GM21737 (cell line): Measurements from ENCODE around the gene GALNT9.
A peak's percentile ranks its signal among the peaks of the same experiment; 100 is the strongest.
"Not testable (repeated sequence)": the region's sequence is repeated elsewhere in the genome, so short reads cannot be mapped to it uniquely, and the experiment has no call there.

Source experiments
- ATAC-seq: cut with Tn5 transposase; IDR thresholded peaks from one replicate; pipeline ENCODE4 v1.9.1; 2021; ENCODE audit warnings: mild to moderate bottlenecking, moderate library complexity; ENCODE audit not compliant: unreplicated experiment

GALNT9 gene

GRCh38 chr12:132202929-132203721, 126.3 kb downstream of the GALNT9 start:
- ATAC-seq = no peak

GRCh38 chr12:132201391-132202120, 127.8 kb downstream of the GALNT9 start:
- ATAC-seq = no peak

DNA sequence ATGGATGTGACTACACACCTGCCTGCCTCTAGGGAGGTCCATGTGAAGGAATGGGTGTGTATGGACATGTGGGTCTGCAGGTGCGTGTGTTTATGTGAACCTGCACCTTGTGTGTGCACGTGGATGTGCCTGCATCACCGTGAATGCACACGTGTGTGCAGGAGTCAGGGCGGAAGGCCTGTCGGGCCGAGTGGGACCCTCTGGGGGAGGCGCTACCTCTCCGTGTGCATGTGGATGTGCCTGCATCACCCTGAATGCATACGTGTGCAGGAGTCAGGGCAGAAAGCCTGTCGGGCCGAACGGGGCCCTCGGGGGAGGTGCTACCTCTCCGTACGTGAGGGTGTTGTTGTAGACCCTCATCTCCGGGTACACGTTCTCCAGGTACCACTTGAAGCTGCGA, 128.6 kb downstream of the GALNT9 start:
- no peak for ATAC-seq

DNA sequence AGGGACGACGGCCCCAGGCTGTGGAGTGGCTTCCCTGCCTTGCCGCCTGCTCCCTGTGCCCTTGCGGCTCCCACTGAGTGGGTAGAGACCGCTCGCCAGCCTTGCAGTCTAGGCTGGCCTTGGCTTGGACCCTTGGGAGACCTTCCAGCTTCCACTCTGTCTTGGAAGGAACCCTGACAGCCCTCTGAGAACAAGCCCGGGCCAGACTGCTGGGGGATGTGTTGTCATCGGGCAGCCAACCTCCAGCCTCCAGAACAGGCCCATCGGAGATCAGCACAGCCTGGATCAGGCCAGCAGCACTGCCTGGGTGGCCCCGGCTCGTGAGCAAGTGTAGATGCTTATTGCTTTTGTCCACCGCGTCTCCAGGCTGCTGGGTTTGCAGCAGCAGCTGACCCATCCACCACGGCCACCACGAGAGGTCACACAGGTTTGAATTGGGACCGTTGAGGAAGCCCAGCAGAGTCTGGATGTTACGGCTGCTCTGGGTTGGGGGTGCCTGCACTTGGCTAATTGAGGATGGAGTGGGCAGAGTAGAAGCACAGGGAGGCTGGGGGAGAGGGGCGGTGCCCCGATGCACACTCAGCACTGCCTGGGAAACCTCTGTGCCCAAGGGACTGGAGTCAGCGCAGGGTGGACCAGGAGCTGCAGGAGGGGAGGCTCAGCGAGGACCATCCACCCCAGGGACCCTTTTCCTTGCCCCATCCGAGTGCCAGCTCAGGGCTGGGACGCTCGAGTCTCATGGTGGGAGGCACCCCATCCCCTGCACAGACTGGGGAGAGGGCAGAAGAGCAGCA, 129.7 kb downstream of the GALNT9 start:
- no peak for ATAC-seq

- ATAC-seq = no peak
These were observed 130.3 kb downstream of the GALNT9 start for GRCh38 chr12:132199101-132199500.

DNA sequence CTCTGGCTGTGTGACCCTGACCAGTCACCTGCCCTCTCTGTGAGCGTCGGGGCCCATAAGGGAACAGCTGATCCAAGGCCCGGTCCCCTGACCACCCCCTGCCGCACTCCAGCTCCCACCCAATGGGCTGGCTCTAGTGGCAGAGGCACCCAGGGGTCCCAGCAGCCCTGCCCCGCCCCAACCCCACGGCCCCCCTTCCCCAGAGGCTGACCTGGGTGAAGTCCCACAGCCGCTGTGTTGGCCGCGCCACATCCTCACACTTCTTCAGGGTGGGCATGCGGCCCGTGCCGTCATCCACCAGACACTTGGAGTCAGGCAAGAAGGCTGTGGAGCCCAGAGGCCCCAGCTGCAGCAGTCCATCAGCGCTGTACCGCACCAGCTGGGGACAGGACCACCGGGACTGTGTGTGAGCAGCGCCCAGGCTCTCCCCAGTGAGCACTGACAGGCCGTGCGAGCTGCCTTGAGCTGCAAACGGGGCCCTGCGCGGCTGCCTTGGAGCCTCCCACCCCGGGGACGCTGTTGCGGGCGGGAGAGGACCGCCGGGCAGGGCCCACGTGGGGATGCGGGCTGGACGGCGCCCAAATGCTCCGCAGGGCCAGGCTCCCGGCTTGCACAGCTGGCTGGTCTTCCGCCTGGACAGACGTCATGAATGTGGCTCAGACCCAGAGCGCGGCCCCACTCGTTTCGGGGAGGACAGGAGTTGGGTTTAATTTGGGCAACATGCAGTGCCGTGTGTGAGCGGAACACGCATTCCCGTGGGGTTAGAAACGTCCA, 131.6 kb downstream of the GALNT9 start:
- no peak for ATAC-seq

DNA sequence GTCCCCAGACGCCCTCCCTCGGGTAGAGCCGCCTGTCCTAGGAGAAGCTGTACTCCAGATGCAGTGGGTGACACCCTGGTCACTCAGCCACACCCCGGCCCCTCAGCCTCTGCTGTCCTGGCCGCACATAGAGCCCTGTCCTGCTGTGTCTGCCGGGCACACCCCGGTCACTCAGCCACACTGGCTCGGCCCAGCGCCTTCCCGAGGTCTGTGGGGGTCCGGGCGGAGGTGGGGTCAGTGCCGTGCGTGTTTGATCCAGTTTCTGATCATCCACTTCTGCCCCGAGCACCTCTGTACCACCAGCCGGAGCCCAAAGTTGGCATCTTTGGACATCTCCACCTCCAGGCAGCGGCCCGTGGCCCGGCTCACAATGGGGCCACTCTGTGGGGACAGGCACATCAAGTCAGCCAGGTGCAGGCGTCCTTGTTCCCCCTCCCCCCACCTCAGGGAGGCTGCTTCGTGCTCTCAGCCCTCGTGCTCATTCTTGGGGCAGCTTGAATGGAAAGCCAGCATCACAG, 132.5 kb downstream of the GALNT9 start:
- ATAC-seq = no peak

GRCh38 chr12:132196038-132196872, 133.1 kb downstream of the GALNT9 start:
- no peak for ATAC-seq

DNA sequence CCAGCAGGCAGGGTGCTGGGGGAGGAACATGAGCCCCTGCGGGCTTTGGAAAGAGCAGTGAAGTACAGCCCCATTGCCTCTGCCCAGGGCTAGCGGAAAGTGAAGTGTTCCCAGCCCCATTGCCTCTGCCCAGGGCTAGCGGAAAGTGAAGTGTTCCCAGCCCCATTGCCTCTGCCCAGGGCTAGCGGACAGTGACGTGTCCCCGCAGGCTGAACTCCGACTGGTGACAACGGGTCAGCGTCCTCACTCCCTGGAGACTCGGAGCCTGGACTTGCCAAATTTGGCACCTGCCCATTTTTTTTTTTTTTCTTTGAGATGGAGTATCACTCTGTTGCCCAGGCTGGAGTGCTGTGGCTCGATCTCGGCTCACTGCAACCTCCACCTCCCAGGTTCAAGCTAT, 134.1 kb downstream of the GALNT9 start:
- ATAC-seq = not testable (repeated sequence)

- ATAC-seq = no peak
These were observed 134.8 kb downstream of the GALNT9 start for GRCh38 chr12:132194556-132194955.

DNA sequence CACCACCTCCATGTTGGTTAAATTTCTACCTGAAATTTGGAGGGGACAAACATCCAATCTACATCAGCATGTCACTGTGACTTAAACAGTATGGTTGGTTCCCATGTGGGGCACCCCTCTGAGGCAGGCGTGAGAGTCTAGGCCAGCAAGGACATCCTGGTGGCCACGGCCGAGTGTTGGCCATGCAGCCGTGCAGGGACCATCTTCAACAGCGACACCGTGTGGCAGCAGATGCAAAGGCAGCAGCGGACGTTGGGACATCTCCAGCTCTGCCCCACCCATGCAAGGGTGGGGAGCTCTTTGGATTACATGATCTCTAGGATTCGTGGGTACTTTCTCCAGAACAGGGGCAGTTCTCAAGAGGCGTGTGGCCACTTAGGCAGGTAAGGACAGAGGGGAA, 135.3 kb downstream of the GALNT9 start:
- no peak for ATAC-seq

DNA sequence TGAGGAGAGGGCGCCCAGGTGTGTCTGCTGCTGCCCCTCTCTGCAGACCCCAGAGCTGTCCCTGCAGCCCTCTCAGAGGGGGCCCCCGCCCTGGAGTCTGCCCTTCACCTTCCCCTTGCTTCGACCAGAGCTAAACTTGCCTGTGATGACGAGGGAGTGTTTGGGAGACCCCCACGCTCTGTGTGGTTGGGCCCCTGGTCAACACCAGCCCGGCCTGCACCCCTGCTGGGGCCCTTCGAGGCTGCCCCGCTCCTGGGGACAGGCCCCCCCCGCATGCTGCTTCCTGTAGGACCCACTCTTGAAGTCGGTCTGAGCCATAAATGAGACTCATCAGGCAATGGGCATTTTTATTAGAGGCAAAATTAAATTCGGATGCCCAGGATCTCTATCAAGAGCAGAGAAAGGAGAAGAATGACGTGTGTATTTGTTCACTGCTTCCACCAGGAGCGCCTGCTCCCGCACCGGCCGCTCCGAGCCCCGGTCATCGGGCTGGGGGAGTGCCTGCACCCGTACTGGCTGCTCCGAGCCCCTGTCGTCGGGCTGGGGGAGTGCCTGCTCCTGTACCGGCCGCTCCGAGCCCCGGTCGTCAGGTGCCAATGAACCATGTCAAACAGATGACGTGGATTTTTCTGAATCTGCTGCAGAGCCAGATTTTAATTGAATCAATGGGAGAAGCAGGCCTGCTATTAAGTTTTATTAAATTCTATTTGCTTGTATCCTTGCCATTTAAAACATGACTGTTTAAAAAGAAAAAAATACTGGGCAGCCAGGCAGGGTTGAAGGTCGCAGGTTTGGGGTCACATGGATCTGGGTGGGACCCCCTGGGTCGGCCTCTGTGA, 137.5 kb downstream of the GALNT9 start:
- ATAC-seq = no peak

DNA sequence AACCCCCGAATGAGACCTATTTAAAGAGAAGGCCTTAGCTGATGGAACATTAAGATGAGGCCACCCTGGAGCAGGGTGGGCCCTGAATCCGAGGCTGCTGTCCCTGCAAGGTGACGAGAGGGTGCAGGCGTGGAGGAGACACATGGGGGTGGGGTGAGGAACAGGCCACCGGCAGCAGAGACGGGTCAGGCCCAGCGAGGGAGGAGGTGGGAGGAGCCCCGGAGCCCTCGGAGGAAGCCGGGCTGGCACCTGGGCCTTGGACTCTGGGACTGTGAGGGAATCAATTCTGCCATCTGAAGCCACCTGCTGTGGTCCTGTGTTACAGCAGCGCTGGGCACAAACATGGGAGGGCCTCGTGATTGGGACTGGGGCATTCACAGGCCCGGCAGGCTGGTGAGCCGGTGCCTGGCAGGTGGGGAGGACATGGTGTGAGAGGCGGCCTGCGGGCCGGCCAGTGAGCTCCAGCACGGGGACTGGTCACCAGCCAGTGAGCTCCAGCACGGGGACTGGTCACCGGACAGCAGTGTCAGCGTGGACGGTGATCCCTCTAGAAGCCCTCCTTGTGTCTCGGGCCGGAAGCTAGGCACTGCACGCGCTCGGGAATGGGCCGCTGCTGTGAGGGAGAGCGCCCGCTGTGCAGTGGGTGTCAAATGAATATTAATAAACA, 138.4 kb downstream of the GALNT9 start:
- ATAC-seq = no peak

DNA sequence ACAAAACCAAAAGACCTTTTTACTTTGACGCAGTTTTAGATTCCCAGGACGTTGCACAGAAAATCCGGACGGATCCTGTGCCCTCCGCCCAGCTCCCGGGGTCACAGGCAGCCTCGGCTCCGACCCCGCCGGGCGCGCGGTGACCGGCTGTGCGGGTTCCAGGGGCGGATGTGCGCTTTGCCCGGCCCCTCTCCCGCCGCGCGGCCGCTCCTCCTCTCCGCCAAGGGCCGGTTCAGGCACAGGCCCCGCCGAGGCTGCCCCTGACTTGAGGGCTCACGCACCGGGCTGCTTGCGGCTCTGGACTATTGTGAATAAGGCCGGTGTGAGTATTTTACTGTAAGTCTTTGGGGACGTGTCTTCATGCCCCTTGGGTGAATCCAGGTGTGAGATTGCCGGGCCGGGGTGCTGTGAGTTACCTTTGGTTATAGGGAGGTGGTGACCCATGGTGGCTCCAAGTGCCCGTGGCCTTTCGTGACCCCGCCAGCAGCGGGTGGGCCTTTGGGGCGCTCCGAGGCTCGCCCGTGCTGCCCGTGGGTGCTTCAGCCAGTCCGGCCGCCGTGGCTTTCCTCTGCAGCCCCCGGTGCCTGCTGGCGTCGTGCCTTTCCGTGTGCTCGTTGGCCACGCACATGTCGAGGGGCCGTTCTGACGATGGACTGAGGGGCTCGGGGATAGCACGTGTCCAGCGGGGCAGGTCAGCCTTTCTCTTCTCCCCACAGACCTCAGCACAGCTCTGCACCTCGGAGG, 139.2 kb downstream of the GALNT9 start:
- ATAC-seq = peak; percentile 22

GRCh38 chr12:132189378-132190011, 139.9 kb downstream of the GALNT9 start:
- peak; percentile 90 for ATAC-seq

- no peak for ATAC-seq
These were observed 140.5 kb downstream of the GALNT9 start for GRCh38 chr12:132188916-132189325.

GRCh38 chr12:132188451-132188901, 140.9 kb downstream of the GALNT9 start:
- ATAC-seq = no peak
